K562 (cell line): ENCODE measurements around the gene LUM.

Experiments
- ATF2 ChIP-seq: sonication (generic); formaldehyde crosslinking; IDR thresholded peaks from 2 replicates; pipeline ENCODE4 v1.8.1; 2022; ENCODE audit warnings: missing genetic modification reagents
- CTCF ChIP-seq, 3 experiments: IDR thresholded peaks in 2 of 3; conservative IDR thresholded peaks in 1 of 3; 2 replicates each; pipeline ENCODE4 v1.5.1; 2011 to 2012; ENCODE audit warnings: low read length in 3 of 3, mild to moderate bottlenecking in 3 of 3, control low read depth in 2 of 3, improper control_type of control experiment in 1 of 3, inconsistent platforms in 1 of 3, low read depth in 1 of 3, mixed read lengths in 1 of 3, moderate library complexity in 1 of 3; ENCODE audit not compliant: insufficient read depth in 2 of 3
- EGR1 ChIP-seq: fragments of 450-650 bp; conservative IDR thresholded peaks from 2 replicates; pipeline ENCODE4 v1.6.1; 2017; ENCODE audit warnings: mild to moderate bottlenecking
- EZH2 ChIP-seq: IDR thresholded peaks from 2 replicates; pipeline ENCODE4 v1.6.1; 2012; ENCODE audit warnings: low read depth, mild to moderate bottlenecking, inconsistent platforms, low read length, borderline replicate concordance
- GTF2F1 ChIP-seq: IDR thresholded peaks from 2 replicates; pipeline ENCODE4 v1.6.1; 2011; ENCODE audit warnings: low read depth, low read length, improper control_type of control experiment
- KDM5B ChIP-seq: fragments of 200-600 bp; sonication (generic); IDR thresholded peaks from 2 replicates; pipeline ENCODE4 v1.6.1; 2012; ENCODE audit warnings: low read depth, mild to moderate bottlenecking, moderate library complexity, low read length, control low read depth, inconsistent platforms; ENCODE audit not compliant: insufficient replicate concordance
- MITF ChIP-seq: IDR thresholded peaks from 2 replicates; pipeline ENCODE4 v1.6.1; 2014; ENCODE audit warnings: antibody characterized with exemption
- PATZ1 ChIP-seq: fragments of 250-450 bp; sonication (Bioruptor Pico); IDR thresholded peaks from 2 replicates; pipeline ENCODE4 v1.5.0; 2020; ENCODE audit warnings: mild to moderate bottlenecking, borderline replicate concordance
- POLR2AphosphoS2 ChIP-seq: IDR thresholded peaks from 2 replicates; pipeline ENCODE4 v1.6.1; 2012; ENCODE audit warnings: low read length, improper control_type of control experiment
- SMARCA4 ChIP-seq: fragments of 450-650 bp; IDR thresholded peaks from 2 replicates; pipeline ENCODE4 v1.6.1; 2016
- THRB ChIP-seq: fragments of 450-650 bp; formaldehyde crosslinking; conservative IDR thresholded peaks from 2 replicates; pipeline ENCODE4 v1.4.0; 2022; ENCODE audit warnings: mild to moderate bottlenecking, missing genetic modification characterization
- ZBTB49 ChIP-seq: sonication (generic); formaldehyde crosslinking; IDR thresholded peaks from 2 replicates; pipeline ENCODE4 v1.8.0; 2022; ENCODE audit warnings: missing genetic modification reagents, mild to moderate bottlenecking, borderline replicate concordance

- no peak for TF ChIP-seq EZH2
- no peak for TF ChIP-seq EGR1
- TF ChIP-seq SMARCA4, result no peak
- TF ChIP-seq KDM5B, result no peak
- no peak for TF ChIP-seq CTCF (IDR thresholded peaks at IDR 0.05 in 2 of 3, conservative IDR thresholded peaks at IDR 0.05 in 1 of 3; ENCODE audit: insufficient read depth in 2 of 3, low read depth in 1 of 3, low read length in 3 of 3)
- no peak for TF ChIP-seq ZBTB49
- TF ChIP-seq POLR2AphosphoS2, result no peak
- no peak for TF ChIP-seq ATF2
- no peak for TF ChIP-seq PATZ1 (CRISPR knock-in tag)
- no peak for TF ChIP-seq GTF2F1
- TF ChIP-seq THRB, result no peak
- TF ChIP-seq MITF, result no peak
Observed at GRCh38 chr12:91123236-91123916, 12.1 kb upstream of the LUM start.
